GM10266 (cell line): ENCODE measurements around the gene PPARA.
"Not testable (repeated sequence)": the region's sequence is repeated elsewhere in the genome, so short reads cannot be mapped to it uniquely, and the experiment has no call there.

Experiments used
- DNase-seq: peaks from one replicate; pipeline ENCODE4 v3.0.0; 2012; ENCODE audit errors: extremely low spot score
- CTCF ChIP-seq: IDR thresholded peaks from 2 replicates; pipeline ENCODE4 v1.5.1; 2012; ENCODE audit warnings: mild to moderate bottlenecking, low read depth; ENCODE audit not compliant: control insufficient read depth, insufficient read depth; ENCODE audit errors: missing control alignments

Gene PPARA

GRCh38 chr22:46137218-46137766, 13.0 kb upstream of the PPARA start:
- no peak for DNase-seq
- TF ChIP-seq CTCF, result no peak

GRCh38 chr22:46138058-46138797, 12.1 kb upstream of the PPARA start:
- no peak for TF ChIP-seq CTCF
- DNase-seq, result no peak

GRCh38 chr22:46139417-46139816, 10.9 kb upstream of the PPARA start:
- DNase-seq, result not testable (repeated sequence)

GRCh38 chr22:46139895-46140350, 10.4 kb upstream of the PPARA start:
- TF ChIP-seq CTCF, result no peak
- DNase-seq, result no peak

- no peak for DNase-seq
- TF ChIP-seq CTCF, result no peak
Observed at GRCh38 chr22:46140989-46141928, 9.1 kb upstream of the PPARA start.

- no peak for TF ChIP-seq CTCF
- DNase-seq, result no peak
Observed at GRCh38 chr22:46142548-46143490, 7.5 kb upstream of the PPARA start.

- DNase-seq, result no peak
- TF ChIP-seq CTCF, result no peak
Observed at GRCh38 chr22:46143491-46144147, 6.7 kb upstream of the PPARA start.
